Astrocyte (in vitro differentiated cells and primary cell): Measurements from ENCODE around the gene DNAJC4.

ENCODE experiments used
- EZH2 ChIP-seq: IDR thresholded peaks from 2 replicates; pipeline ENCODE4 v1.6.1; 2012; ENCODE audit warnings: mild to moderate bottlenecking, low read length, inconsistent platforms; ENCODE audit not compliant: insufficient read depth
- TF ChIP-seq, protein P1 (sequence below): IDR thresholded peaks from 2 replicates; pipeline ENCODE4 v1.5.1; 2011; ENCODE audit warnings: low read depth, mild to moderate bottlenecking, inconsistent platforms, low read length, moderate library complexity; ENCODE audit not compliant: insufficient read depth

DNA sequence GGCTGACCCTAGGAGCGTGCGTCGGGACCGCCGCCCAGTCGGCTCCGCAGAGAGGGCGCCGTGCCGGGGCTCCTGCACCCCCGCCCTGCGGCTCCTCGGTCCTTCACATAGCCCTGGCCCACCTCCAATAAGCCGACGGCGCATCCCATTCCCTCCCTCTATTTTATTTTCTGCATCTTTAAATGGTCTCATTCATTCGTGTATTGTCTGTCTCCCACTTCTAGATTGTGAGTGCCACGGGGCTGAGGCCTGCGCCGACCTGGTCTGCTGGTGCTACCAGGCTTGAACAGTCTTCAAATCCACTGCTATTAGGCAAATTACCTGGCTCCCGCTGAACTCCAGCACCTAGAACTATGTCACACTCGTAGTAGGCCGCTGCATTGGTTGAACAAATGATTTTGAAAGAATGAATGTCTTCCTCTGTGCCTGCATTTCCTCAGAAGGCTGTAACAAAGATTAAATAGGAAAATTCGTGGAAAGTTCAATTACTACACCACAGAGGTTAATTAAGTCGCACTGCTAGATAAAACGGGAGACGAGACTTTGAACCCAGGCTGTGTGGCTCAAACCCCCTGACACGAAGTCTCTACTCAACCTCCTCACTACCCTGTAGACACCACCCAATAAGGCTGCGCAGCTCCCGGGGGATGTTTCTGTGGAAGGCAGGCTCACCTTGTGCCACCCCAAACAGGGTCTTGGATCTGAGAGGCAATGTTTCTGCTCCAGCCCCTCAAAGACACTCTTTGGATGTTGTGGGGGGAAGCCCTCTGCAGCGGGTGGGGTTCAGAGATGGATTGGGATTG lies 17.6 kb downstream of the DNAJC4 start:
- TF ChIP-seq, protein P1, sequence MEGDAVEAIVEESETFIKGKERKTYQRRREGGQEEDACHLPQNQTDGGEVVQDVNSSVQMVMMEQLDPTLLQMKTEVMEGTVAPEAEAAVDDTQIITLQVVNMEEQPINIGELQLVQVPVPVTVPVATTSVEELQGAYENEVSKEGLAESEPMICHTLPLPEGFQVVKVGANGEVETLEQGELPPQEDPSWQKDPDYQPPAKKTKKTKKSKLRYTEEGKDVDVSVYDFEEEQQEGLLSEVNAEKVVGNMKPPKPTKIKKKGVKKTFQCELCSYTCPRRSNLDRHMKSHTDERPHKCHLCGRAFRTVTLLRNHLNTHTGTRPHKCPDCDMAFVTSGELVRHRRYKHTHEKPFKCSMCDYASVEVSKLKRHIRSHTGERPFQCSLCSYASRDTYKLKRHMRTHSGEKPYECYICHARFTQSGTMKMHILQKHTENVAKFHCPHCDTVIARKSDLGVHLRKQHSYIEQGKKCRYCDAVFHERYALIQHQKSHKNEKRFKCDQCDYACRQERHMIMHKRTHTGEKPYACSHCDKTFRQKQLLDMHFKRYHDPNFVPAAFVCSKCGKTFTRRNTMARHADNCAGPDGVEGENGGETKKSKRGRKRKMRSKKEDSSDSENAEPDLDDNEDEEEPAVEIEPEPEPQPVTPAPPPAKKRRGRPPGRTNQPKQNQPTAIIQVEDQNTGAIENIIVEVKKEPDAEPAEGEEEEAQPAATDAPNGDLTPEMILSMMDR, result no peak
- no peak for TF ChIP-seq EZH2
